ENCODE results near the gene SLC6A13.
"Not testable (repeated sequence)": the region's sequence is repeated elsewhere in the genome, so short reads cannot be mapped to it uniquely, and the experiment has no call there.

SLC6A13 gene

GRCh38 chr12:197911-198695, 64.5 kb downstream of the SLC6A13 start:
- DNase-seq (ENCODE audit: low spot score): no peak

DNA sequence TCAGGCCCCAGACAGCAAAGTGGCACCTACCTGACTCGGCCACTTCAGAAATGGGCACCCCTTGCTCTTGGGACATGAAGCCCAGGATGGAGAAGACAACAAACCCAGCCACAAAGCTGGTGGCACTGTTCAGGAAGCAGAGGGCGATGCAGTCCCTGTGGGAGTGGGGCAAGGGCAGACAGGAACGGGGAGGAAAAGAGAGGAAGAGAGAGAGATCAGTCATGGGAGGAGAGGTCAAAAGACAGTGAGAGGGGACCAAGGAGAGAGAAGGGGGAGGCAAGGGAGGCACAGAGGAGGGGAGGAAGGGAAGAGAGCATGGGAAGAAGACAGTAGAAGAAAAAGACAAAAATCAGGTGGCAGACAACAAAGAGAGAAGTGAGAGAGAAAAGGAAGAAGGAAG, 65.3 kb downstream of the SLC6A13 start:
- no peak for DNase-seq (ENCODE audit: low spot score)

DNA sequence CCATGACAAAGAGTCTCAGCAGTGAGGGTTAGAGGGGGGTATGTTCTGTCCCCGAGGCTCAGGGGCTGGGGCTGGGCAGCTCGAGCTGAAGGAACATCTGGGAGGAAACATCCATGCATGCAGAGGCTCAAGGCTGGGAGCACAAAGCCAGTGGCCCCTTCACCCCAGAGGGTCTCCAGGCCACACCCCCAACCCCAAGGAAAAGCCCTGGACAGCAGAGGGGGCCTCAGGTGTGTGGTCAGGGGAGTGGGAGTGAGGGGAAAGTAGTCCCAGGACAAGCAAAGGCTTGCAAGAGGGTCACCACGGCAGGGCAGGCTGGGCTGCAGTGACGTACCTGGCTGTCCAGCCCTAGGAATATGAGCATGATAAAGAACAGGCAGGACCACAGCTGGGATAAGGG, 66.2 kb downstream of the SLC6A13 start:
- DNase-seq (ENCODE audit: low spot score): no peak

GRCh38 chr12:195951-196350, 66.7 kb downstream of the SLC6A13 start:
- DNase-seq (ENCODE audit: low spot score): no peak

DNA sequence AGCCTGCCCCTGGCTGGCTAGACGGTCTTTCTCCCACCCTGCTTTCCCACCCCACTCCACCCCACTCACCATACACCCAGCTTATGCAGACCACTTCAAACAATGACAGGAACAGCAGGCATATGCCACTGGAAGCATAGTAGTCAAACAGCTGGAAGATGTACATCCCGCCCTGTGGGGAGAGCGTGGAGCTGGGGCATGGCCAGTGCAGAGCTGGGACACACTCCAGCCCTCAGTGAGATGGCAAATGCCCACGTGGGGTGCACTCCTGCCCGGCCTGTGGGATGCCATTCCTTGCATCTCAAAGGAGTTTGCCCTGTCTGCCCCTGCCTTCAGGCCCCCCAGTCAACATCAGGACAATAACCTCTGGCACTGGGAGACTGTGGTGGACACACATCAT, 67.5 kb downstream of the SLC6A13 start:
- DNase-seq (ENCODE audit: low spot score): no peak

- DNase-seq (ENCODE audit: low spot score): no peak
Measured at GRCh38 chr12:194276-194675, 68.4 kb downstream of the SLC6A13 start.

DNA sequence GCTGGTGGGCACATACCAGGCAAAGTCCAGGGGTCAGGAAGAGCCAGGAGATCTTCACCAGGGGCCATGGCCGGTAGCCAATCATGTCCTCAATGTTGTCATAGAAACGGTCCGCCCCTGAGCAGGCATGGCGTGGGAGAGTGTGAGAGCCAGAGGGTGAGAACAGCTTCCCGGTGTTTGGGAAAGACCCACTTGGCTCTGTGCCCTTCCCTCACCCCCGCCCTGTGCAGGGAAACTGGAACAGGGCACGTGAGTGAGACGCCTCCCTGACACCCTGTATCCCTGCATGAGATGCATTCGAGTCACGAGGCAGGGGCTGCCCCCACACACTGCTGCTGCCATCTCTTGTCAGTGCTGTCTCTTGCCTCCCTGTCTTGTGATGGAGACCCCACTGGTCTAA, 69.4 kb downstream of the SLC6A13 start:
- DNase-seq (ENCODE audit: low spot score): no peak

GRCh38 chr12:191541-191940, 71.1 kb downstream of the SLC6A13 start:
- no peak for DNase-seq (ENCODE audit: low spot score)

GRCh38 chr12:190881-191280, 71.8 kb downstream of the SLC6A13 start:
- no peak for DNase-seq (ENCODE audit: low spot score)

- no peak for DNase-seq (ENCODE audit: low spot score)
Measured at GRCh38 chr12:189622-189962, 73.0 kb downstream of the SLC6A13 start.

- peak; percentile 48 for DNase-seq (ENCODE audit: low spot score)
Measured at GRCh38 chr12:188910-189621, 73.6 kb downstream of the SLC6A13 start.

DNA sequence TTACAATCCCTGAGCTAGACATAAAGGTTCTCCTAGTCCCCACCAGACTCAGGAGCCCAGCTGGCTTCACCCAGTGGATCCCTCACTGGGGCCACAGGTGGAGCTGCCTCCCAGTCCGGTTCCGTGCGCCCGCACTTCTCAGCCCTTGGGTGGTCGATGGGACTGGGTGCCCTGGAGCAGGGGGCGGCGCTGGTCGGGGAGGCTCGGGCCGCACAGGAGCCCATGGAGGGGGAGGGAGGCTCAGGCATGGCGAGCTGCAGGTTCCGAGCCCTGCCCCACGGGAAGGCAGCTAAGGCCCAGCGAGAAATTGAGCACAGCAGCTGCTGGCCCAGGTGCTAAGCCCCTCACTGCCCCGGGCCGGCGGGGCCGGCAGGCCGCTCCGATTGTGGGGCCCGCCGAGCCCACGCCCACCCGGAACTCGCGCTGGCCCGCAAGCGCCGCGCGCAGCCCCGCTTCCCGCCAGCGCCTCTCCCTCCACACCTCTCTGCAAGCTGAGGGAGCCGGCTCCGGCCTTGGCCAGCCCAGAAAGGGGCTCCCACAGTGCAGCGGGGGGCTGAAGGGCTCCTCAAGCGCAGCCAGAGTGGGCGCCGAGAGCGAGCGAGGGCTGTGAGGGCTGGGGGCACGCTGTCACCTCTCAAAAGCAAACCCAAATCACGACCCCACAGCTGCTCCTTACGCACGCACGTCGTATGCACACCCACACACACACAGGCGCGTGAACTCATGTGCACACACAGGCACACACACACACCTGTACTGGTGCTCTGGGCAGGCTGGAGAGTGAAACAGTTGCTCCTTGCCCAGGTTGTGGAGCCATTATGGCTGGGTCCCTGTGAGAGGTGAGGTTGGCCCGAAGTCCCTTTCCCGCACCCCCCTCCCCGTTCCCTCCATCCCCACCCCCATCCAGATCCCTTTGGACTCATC, 74.4 kb downstream of the SLC6A13 start:
- not testable (repeated sequence) for DNase-seq (ENCODE audit: low spot score)

DNA sequence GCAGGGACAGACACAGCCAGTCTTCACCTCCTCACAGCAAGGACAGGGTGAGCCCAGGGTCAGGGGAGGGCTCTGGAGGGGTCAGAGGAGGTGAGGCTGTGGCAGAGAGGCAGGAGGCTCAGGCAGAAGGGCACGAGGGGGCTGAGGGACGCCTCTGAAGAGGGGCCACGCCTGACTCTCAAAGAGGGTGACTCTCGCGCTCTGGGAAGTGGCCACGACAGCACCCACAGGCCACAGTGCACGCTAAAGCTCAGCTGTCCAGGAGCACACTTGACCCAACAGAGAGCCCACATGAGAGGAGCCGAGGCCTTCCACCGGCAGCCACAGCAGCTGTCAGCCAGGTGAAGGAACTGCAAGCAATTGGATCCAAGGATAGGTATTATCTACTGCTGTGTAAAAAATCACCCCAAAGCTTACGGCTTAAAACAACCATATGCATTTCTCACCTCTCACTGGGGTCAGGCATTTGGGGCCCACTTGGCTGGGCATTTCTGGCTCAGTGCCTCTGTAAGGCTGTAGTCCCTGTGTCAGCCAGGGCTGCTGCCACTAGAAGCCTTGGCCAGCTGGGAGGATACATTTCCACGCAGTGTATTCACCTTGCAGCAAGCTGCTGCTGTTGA, 76.5 kb downstream of the SLC6A13 start:
- no peak for DNase-seq (ENCODE audit: low spot score)

GRCh38 chr12:185576-185955, 77.1 kb downstream of the SLC6A13 start:
- no peak for DNase-seq (ENCODE audit: low spot score)

DNA sequence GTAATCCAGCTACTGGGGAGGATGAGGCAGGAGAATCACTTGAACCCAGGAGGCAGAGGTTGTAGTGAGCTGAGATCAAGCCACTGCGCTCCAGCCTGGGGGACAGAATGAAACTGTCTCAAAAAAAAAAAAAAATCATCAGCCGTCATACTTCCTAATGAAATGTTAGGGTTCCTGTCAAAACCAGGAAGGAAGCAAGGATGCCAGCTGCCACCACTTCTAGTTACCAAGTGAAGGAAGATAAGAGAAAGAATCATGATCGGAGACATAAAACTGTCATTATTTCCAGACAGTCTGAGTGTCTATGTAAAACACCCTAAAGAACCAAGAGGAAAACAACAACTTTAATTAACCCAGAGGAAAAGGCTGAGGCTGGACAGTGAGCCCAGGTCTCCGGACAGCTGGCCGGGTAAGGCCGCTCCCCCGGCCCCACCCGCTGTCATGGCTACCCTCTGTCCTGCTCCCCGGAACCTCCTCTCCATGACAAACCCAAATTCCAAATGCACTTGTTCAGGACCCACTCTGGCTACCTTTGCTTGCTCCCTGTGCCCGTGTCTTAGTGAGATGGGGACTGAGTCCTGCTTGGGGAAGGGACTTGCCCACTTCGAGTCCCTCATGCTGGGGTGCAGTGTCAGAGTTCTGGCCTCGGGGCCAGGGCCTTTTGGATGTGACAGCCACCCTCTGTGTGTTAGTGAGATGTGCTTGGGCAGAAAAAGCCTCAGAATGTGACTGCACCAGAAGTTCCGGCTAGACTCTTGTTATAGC, 77.6 kb downstream of the SLC6A13 start:
- no peak for DNase-seq (ENCODE audit: low spot score)

- peak; percentile 28 for DNase-seq (ENCODE audit: low spot score)
Measured at GRCh38 chr12:182381-182892, 80.2 kb downstream of the SLC6A13 start.

GRCh38 chr12:181921-182320, 80.7 kb downstream of the SLC6A13 start:
- DNase-seq (ENCODE audit: low spot score): no peak

DNA sequence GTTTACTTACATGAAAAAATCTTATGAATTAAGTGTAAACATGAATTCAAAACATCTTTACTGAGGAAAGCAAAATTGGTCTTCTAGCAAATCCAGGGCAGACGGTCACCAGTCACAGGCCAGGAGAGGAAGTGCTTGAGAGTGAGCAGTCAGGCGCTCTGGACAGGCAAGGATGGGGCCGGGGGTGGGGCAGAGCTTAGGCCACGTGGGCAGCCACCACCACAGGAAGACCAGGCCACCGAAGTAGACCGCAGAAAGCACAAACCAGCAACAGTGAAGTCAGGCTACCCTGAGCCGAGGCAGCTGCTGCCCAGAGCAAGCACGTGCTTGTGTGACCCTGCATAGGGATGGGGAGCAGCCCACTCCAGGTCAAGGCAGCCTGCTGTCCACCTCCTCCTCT, 82.2 kb downstream of the SLC6A13 start:
- no peak for DNase-seq (ENCODE audit: low spot score)

DNA sequence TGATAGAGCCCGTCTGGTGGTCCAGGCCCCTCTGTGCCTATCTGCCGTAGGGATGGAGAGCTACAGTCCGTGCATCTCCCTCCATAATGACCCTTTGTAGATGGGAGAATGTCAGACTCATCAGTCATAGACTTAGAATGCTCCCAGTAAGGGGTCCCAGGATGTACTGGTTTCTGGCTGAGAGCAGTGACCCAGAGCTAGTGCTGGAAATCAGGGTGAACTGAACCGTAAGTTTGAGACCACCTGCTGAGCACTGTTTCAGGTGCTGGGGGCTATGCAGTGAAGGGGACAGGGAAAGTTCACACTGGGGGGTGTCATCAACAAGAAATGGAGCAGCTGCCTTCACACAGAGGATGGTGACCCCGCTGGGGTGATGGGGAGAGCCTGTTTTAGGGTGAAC, 82.8 kb downstream of the SLC6A13 start:
- no peak for DNase-seq (ENCODE audit: low spot score)

- DNase-seq (ENCODE audit: low spot score): no peak
Measured at GRCh38 chr12:179131-179884, 83.3 kb downstream of the SLC6A13 start.

GRCh38 chr12:178829-179109, 83.9 kb downstream of the SLC6A13 start:
- no peak for DNase-seq (ENCODE audit: low spot score)
